ENCODE measurements around the gene EHD2.
"Not testable (repeated sequence)": the region's sequence is repeated elsewhere in the genome, so short reads cannot be mapped to it uniquely, and the experiment has no call there.

Gene EHD2

GRCh38 chr19:47778049-47778953 lies 65.1 kb downstream of the EHD2 start, which contains the start of gene SELENOW:
SELENOW (plus strand) TSS chr19:47778703; CDS start chr19:47778786, 83 bp downstream.
- Mint-ChIP-seq H3K36me3 (ENCODE audit: low read depth) (peaks cover 28% of the 10 kb centered on the region), H3K27me3 (no peaks in the 10 kb centered on the region), H3K9me3 (no peaks in the 10 kb centered on the region), H3K27ac (peak within 1 kb of the TSS; percentile 87), H3K4me3 (peak within 1 kb of the TSS; percentile 91), H3K4me1 (ENCODE audit: low read depth) (peaks cover 18% of the 10 kb centered on the region)

GRCh38 chr19:47778954-47779351 lies 65.7 kb downstream of the EHD2 start:
- peak overlapping the region; percentile 91 for H3K4me3 Mint-ChIP-seq
- H3K27me3 Mint-ChIP-seq = no peaks in the 10 kb centered on the region
- no peaks in the 10 kb centered on the region for H3K9me3 Mint-ChIP-seq
- H3K36me3 Mint-ChIP-seq (ENCODE audit: low read depth) = peaks cover 31% of the 10 kb centered on the region
- H3K4me1 Mint-ChIP-seq (ENCODE audit: low read depth) = peaks cover 18% of the 10 kb centered on the region
- peak overlapping the region; percentile 82 for H3K27ac Mint-ChIP-seq

GRCh38 chr19:47779524-47780214 lies 66.4 kb downstream of the EHD2 start:
- Mint-ChIP-seq H3K36me3 (ENCODE audit: low read depth) (peaks cover 38% of the 10 kb centered on the region), H3K4me3 (peak overlapping the region; percentile 91), H3K9me3 (no peaks in the 10 kb centered on the region), H3K27ac (peak overlapping the region; percentile 82), H3K27me3 (no peaks in the 10 kb centered on the region), H3K4me1 (ENCODE audit: low read depth) (peaks cover 18% of the 10 kb centered on the region)

GRCh38 chr19:47780215-47780551 lies 67.0 kb downstream of the EHD2 start:
- peak overlapping the region; percentile 91 for H3K4me3 Mint-ChIP-seq
- H3K9me3 Mint-ChIP-seq = no peaks in the 10 kb centered on the region
- peaks cover 39% of the 10 kb centered on the region for H3K36me3 Mint-ChIP-seq (ENCODE audit: low read depth)
- no peaks in the 10 kb centered on the region for H3K27me3 Mint-ChIP-seq
- peaks cover 18% of the 10 kb centered on the region for H3K4me1 Mint-ChIP-seq (ENCODE audit: low read depth)
- H3K27ac Mint-ChIP-seq = peak overlapping the region; percentile 84

GRCh38 chr19:47781590-47782262 lies 68.5 kb downstream of the EHD2 start:
- H3K36me3 Mint-ChIP-seq (ENCODE audit: low read depth) = peaks cover 44% of the 10 kb centered on the region
- peak overlapping the region; percentile 63 for H3K27ac Mint-ChIP-seq
- H3K4me1 Mint-ChIP-seq (ENCODE audit: low read depth) = peaks cover 18% of the 10 kb centered on the region
- H3K4me3 Mint-ChIP-seq = no peak overlapping the region
- H3K9me3 Mint-ChIP-seq = no peaks in the 10 kb centered on the region
- H3K27me3 Mint-ChIP-seq = no peaks in the 10 kb centered on the region

- H3K27me3 Mint-ChIP-seq = no peaks in the 10 kb centered on the region
- no peaks in the 10 kb centered on the region for H3K9me3 Mint-ChIP-seq
- no peak overlapping the region for H3K27ac Mint-ChIP-seq
- H3K4me3 Mint-ChIP-seq = no peak overlapping the region
- H3K4me1 Mint-ChIP-seq (ENCODE audit: low read depth) = peaks cover 5% of the 10 kb centered on the region
- H3K36me3 Mint-ChIP-seq (ENCODE audit: low read depth) = peaks cover 29% of the 10 kb centered on the region
Observed at GRCh38 chr19:47786566-47786965, 73.3 kb downstream of the EHD2 start.

GRCh38 chr19:47787307-47787706 lies 74.1 kb downstream of the EHD2 start:
- H3K27ac Mint-ChIP-seq; H3K4me1 Mint-ChIP-seq (ENCODE audit: low read depth); H3K9me3 Mint-ChIP-seq; H3K27me3 Mint-ChIP-seq; H3K4me3 Mint-ChIP-seq: not testable (repeated sequence)
- peaks cover 23% of the 10 kb centered on the region for H3K36me3 Mint-ChIP-seq (ENCODE audit: low read depth)

GRCh38 chr19:47789811-47790210 lies 76.6 kb downstream of the EHD2 start:
- not testable (repeated sequence) for H3K27me3 Mint-ChIP-seq; H3K4me3 Mint-ChIP-seq; H3K27ac Mint-ChIP-seq; H3K4me1 Mint-ChIP-seq (ENCODE audit: low read depth); H3K36me3 Mint-ChIP-seq (ENCODE audit: low read depth); H3K9me3 Mint-ChIP-seq

GRCh38 chr19:47790398-47790814 lies 77.2 kb downstream of the EHD2 start:
- peaks cover 5% of the 10 kb centered on the region for H3K4me1 Mint-ChIP-seq (ENCODE audit: low read depth)
- no peak overlapping the region for H3K27ac Mint-ChIP-seq
- H3K4me3 Mint-ChIP-seq = no peak overlapping the region
- H3K9me3 Mint-ChIP-seq = no peaks in the 10 kb centered on the region
- peaks cover 3% of the 10 kb centered on the region for H3K36me3 Mint-ChIP-seq (ENCODE audit: low read depth)
- no peaks in the 10 kb centered on the region for H3K27me3 Mint-ChIP-seq

- Mint-ChIP-seq H3K36me3 (ENCODE audit: low read depth) (no peaks in the 10 kb centered on the region), H3K9me3 (no peaks in the 10 kb centered on the region), H3K27ac (no peak overlapping the region), H3K4me1 (ENCODE audit: low read depth) (peaks cover 5% of the 10 kb centered on the region), H3K27me3 (peaks cover 3% of the 10 kb centered on the region), H3K4me3 (no peak overlapping the region)
Observed at GRCh38 chr19:47792616-47793015, 79.4 kb downstream of the EHD2 start.
